ENCODE measurements around the gene CLIP2. TPM values are rescaled to one million over a fixed set of nuclear protein-coding genes. Genes with fewer than 3 reads are reported as not detected.

CLIP2 gene
- total RNA-seq, 1 experiment from 2014 or later: 21.6 TPM

GRCh38 chr7:74344132-74344496 lies 54.9 kb downstream of the CLIP2 start:
- Mint-ChIP-seq H3K9me3 (no peaks in the 10 kb centered on the region), H3K4me3 (no peak overlapping the region), H3K36me3 (ENCODE audit: insufficient read depth in 1 of 3, low read depth in 3 of 3) (peaks cover 8 to 22% (median 17%) of the 10 kb centered on the region in 3 experiments), H3K27me3 (ENCODE audit: low read depth) (no peaks in the 10 kb centered on the region), H3K27ac (no peak overlapping the region), H3K4me1 (no peaks in the 10 kb centered on the region)
- no peak overlapping the region for H3K27ac ChIP-seq (ENCODE audit: insufficient read length, low read depth, low read length)
- no peak overlapping the region for H2BK120ac ChIP-seq (ENCODE audit: low read depth, low read length, poor library complexity, severe bottlenecking)
- no peak overlapping the region for H3K4me2 ChIP-seq (ENCODE audit: insufficient read depth, insufficient read length, low read length)
- H4K5ac ChIP-seq (ENCODE audit: insufficient read length, low read depth, low read length): no peak overlapping the region
- H4K91ac ChIP-seq (ENCODE audit: insufficient read length, low read depth, low read length): no peak overlapping the region
- H2BK12ac ChIP-seq (ENCODE audit: insufficient read length, low read depth, low read length): no peak overlapping the region
- no peak for DNase-seq
- H3K23me2 ChIP-seq (ENCODE audit: insufficient read length, low read depth, low read length, poor library complexity, severe bottlenecking): no peaks in the 10 kb centered on the region
- no peak overlapping the region for H3K18ac ChIP-seq (ENCODE audit: insufficient read length, low read depth, low read length)
- no peaks in the 10 kb centered on the region for H4K20me1 ChIP-seq (ENCODE audit: control insufficient read depth, insufficient read depth, insufficient read length)
- H3K9me3 ChIP-seq (ENCODE audit: control insufficient read depth, low read depth, low read length): no peaks in the 10 kb centered on the region
- no peaks in the 10 kb centered on the region for H3K27me3 ChIP-seq (ENCODE audit: insufficient read depth, low read length)
- no peak overlapping the region for H4K8ac ChIP-seq (replicated peaks; ENCODE audit: insufficient read length, low read depth, low read length)
- no peak overlapping the region for H3K9ac ChIP-seq (ENCODE audit: extremely low read depth, insufficient read length, low read length)
- H3K56ac ChIP-seq (ENCODE audit: insufficient read length, low read depth, low read length): no peak overlapping the region
- H3K23ac ChIP-seq (ENCODE audit: insufficient read length, low read depth, low read length): no peak overlapping the region
- no peak overlapping the region for H3K14ac ChIP-seq (ENCODE audit: insufficient read depth, low read length)
- no peak overlapping the region for H2AK5ac ChIP-seq (ENCODE audit: insufficient read length, low read length)
- WGBS (ENCODE audit: extremely low coverage, insufficient read length, low lambda C conversion rate): no CpG with 5 or more reads among the region's 2 CpGs
- no peak overlapping the region for H2BK20ac ChIP-seq (ENCODE audit: low read depth, low read length, poor library complexity, severe bottlenecking)
- H3K4ac ChIP-seq (ENCODE audit: low read depth, low read length): no peak overlapping the region
- no peak overlapping the region for H2AFZ ChIP-seq (ENCODE audit: low read length)
- no peak overlapping the region for H3T11ph ChIP-seq (ENCODE audit: low read length)
- H3K79me2 ChIP-seq (ENCODE audit: insufficient read depth, low read length): no peaks in the 10 kb centered on the region
- TF ChIP-seq, protein P1, sequence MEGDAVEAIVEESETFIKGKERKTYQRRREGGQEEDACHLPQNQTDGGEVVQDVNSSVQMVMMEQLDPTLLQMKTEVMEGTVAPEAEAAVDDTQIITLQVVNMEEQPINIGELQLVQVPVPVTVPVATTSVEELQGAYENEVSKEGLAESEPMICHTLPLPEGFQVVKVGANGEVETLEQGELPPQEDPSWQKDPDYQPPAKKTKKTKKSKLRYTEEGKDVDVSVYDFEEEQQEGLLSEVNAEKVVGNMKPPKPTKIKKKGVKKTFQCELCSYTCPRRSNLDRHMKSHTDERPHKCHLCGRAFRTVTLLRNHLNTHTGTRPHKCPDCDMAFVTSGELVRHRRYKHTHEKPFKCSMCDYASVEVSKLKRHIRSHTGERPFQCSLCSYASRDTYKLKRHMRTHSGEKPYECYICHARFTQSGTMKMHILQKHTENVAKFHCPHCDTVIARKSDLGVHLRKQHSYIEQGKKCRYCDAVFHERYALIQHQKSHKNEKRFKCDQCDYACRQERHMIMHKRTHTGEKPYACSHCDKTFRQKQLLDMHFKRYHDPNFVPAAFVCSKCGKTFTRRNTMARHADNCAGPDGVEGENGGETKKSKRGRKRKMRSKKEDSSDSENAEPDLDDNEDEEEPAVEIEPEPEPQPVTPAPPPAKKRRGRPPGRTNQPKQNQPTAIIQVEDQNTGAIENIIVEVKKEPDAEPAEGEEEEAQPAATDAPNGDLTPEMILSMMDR (conservative IDR thresholded peaks at IDR 0.05): no peak
- H3K4me1 ChIP-seq (ENCODE audit: insufficient read depth, low read length): no peaks in the 10 kb centered on the region
- H3K79me1 ChIP-seq (ENCODE audit: insufficient read depth, low read depth, low read length, poor library complexity, severe bottlenecking): no peaks in the 10 kb centered on the region
- H2BK15ac ChIP-seq (ENCODE audit: low read depth, low read length): no peak overlapping the region
- no peak overlapping the region for H2BK5ac ChIP-seq (ENCODE audit: insufficient read length, low read length)

Measured in H9 (cell line).